ENCODE measurements around the gene RNU11.

- TF ChIP-seq POLR2A (IDR thresholded peaks at IDR 0.05) = no peak
- TF ChIP-seq, protein P1, sequence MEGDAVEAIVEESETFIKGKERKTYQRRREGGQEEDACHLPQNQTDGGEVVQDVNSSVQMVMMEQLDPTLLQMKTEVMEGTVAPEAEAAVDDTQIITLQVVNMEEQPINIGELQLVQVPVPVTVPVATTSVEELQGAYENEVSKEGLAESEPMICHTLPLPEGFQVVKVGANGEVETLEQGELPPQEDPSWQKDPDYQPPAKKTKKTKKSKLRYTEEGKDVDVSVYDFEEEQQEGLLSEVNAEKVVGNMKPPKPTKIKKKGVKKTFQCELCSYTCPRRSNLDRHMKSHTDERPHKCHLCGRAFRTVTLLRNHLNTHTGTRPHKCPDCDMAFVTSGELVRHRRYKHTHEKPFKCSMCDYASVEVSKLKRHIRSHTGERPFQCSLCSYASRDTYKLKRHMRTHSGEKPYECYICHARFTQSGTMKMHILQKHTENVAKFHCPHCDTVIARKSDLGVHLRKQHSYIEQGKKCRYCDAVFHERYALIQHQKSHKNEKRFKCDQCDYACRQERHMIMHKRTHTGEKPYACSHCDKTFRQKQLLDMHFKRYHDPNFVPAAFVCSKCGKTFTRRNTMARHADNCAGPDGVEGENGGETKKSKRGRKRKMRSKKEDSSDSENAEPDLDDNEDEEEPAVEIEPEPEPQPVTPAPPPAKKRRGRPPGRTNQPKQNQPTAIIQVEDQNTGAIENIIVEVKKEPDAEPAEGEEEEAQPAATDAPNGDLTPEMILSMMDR (IDR thresholded peaks at IDR 0.05 in 8 of 11, conservative IDR thresholded peaks at IDR 0.05 in 3 of 11) = no peak
Measured at GRCh38 chr1:28663871-28664470, 15.6 kb downstream of the RNU11 start.
